Subcutaneous adipose tissue (tissue), 4 donors: ENCODE results near the gene EXOC6B. TPM values are rescaled to one million over a fixed set of nuclear protein-coding genes. Genes with fewer than 3 reads are reported as not detected.

ENCODE experiments used
- total RNA-seq, 4 donors: library from RNA; depleted of rRNA; stranded (reverse); fragments of >200 nt; gene quantifications; one replicate each; pipeline ENCODE4 v1.1.0, GENCODE V29; 2016
- TF ChIP-seq, protein P1 (sequence below): fragments of 450-650 bp; IDR thresholded peaks from one replicate; pipeline ENCODE4 v1.5.1; 2016; ENCODE audit warnings: low read depth, mild to moderate bottlenecking, control low read depth, antibody characterized with exemption, moderate library complexity

EXOC6B gene
- total RNA-seq, 4 donors from 2014 or later, result 33.9 to 40.5 (median 38.9) TPM

GRCh38 chr2:72605836-72606442, 219.9 kb downstream of the EXOC6B start:
- TF ChIP-seq, protein P1, sequence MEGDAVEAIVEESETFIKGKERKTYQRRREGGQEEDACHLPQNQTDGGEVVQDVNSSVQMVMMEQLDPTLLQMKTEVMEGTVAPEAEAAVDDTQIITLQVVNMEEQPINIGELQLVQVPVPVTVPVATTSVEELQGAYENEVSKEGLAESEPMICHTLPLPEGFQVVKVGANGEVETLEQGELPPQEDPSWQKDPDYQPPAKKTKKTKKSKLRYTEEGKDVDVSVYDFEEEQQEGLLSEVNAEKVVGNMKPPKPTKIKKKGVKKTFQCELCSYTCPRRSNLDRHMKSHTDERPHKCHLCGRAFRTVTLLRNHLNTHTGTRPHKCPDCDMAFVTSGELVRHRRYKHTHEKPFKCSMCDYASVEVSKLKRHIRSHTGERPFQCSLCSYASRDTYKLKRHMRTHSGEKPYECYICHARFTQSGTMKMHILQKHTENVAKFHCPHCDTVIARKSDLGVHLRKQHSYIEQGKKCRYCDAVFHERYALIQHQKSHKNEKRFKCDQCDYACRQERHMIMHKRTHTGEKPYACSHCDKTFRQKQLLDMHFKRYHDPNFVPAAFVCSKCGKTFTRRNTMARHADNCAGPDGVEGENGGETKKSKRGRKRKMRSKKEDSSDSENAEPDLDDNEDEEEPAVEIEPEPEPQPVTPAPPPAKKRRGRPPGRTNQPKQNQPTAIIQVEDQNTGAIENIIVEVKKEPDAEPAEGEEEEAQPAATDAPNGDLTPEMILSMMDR, result no peak

- TF ChIP-seq, protein P1, result no peak
Measured at GRCh38 chr2:72604468-72604867, 221.4 kb downstream of the EXOC6B start.

- TF ChIP-seq, protein P1, result no peak
Measured at GRCh38 chr2:72603481-72603880, 222.4 kb downstream of the EXOC6B start.

- TF ChIP-seq, protein P1, result no peak
Measured at GRCh38 chr2:72602711-72603110, 223.1 kb downstream of the EXOC6B start.

DNA sequence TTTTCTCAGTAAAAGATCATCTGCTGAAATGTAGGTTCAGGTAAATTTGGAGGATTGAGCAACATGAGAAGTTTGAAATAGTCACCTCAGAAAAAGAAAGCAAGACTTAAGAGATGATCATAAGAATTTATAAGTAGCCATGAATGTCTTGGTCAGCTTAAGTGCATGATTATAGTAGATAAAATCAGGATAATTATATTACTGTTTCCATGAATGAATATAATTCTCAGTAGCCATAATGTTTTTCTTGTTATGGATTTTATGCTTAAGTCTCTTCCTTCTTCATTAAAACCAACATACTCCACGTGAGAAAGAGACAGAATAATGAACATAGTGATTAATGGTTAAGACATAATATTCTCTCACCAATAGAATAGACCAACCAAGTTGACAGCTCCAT, 223.7 kb downstream of the EXOC6B start:
- TF ChIP-seq, protein P1, result no peak

DNA sequence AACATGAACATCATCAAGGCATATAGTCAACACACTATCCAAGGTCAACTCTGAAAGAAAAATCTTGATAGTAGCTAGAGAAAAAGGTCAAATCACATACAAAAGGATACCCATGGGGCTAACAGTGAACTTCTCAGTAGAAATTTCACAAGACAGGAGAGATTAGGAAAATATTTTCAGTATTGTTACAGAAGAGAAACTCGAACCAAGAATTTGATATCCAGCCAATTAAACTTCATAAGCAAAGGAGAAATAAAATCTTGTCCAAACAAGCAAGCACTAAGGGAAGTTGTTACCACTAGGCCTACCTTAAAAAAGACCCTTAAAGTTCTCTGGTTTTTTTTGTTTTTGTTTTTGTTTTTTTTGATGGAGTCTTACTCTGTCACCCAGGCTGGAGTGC, 242.5 kb downstream of the EXOC6B start:
- TF ChIP-seq, protein P1, result no peak

- TF ChIP-seq, protein P1, result no peak
Measured at GRCh38 chr2:72581560-72582181, 244.2 kb downstream of the EXOC6B start.
